Left colon (tissue), 2 donors: ENCODE results near the gene ISX. TPM values are rescaled to one million over a fixed set of nuclear protein-coding genes. Genes with fewer than 3 reads are reported as not detected.
A peak's percentile ranks its signal among the peaks of the same experiment; 100 is the strongest.

Experiments used
- ATAC-seq: fragments of 200-7000 bp; cut with Tn5 transposase; one replicate; pipeline ENCODE4 v1.9.1; 2020; ENCODE audit warnings: mild to moderate bottlenecking, moderate library complexity
- DNase-seq, 2 donors: peaks; one replicate each; pipeline ENCODE4 v3.0.0-alpha.2; 2020
- intact Hi-C, 2 donors: fragments of 100-400 bp; cut with DNase I in 1 of 2; cut with micrococcal nuclease in 1 of 2; formaldehyde crosslinking; loops; one replicate each; pipeline versions ENCODE4 v1.11.2 to v1.14.0; 2022; cut with DNase I, micrococcal nuclease
- total RNA-seq, 2 donors: library from RNA; stranded (reverse); fragmentation: NEBNext Ultra II Directional; extraction: Animal tissue kit (Norgen Biotek cat#: 25700); gene quantifications; one replicate each; pipeline ENCODE4 v1.2.1, GENCODE V29; 2021
- donor health status: DM: no; HTN: no; CAD: no.
- donor health status: DM: yes; HTN: yes; CAD: no.

Gene ISX
- total RNA-seq, 2 donors from 2014 or later: 71.5 to 91.1 TPM

- ATAC-seq (no peak), DNase-seq (no peak)
- intact Hi-C loops: no loop called here
These were observed 26.4 kb downstream of the ISX start for GRCh38 chr22:35092406-35092805.

- no peak for DNase-seq
- no peak for ATAC-seq
- intact Hi-C loops: no loop called here
These were observed 33.0 kb downstream of the ISX start for GRCh38 chr22:35098921-35099320.

DNA sequence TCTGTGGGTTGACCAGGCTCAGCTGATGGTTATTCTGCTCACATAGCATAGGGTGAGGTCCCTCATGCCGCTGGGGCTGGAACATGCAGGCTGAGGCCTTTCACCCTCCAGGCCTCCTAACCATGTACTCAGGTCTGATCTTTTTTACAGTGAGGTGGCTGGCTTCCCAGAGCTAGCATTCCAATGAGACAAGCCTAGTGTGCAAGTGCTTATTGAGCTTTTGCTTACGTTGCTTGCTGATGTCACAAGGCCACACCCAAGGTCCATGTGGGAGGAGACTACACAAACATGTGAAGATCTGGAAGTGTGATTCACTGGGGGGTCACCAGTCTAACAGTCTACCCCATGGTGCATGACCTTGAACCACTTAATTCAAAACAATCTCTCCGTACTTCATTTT lies 33.9 kb downstream of the ISX start:
- DNase-seq: no peak

GRCh38 chr22:35102663-35103062 lies 36.7 kb downstream of the ISX start:
- ATAC-seq (peak; percentile 78), DNase-seq (peak; percentile 68 to 80)
- intact Hi-C loops: no loop called here

More for the DNA sequence above, 33.9 kb downstream of the ISX start:
- ATAC-seq: no peak
- intact Hi-C loops: no loop called here

DNA sequence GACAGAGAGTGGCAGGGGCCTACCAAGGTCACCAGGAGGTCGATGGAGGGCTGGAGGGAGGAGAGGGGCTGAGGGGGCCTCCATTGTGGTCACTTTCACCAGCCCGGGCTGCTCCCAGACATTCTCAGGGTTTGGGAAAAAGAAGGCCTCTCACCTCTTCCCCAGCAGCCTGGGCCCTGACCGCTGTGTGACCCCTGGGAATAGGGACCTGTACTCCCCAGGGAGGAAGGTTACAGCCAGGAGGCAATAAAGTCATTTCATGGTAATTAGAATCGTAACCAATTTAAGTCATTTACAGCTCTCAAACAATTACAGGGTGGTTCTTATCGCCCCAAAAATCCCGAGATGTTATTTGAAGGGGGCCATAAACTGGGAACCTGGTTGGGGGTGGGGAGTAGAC lies 37.8 kb downstream of the ISX start:
- ATAC-seq (peak; percentile 77), DNase-seq (peak; percentile 51 to 59)
- intact Hi-C loops: no loop called here

DNA sequence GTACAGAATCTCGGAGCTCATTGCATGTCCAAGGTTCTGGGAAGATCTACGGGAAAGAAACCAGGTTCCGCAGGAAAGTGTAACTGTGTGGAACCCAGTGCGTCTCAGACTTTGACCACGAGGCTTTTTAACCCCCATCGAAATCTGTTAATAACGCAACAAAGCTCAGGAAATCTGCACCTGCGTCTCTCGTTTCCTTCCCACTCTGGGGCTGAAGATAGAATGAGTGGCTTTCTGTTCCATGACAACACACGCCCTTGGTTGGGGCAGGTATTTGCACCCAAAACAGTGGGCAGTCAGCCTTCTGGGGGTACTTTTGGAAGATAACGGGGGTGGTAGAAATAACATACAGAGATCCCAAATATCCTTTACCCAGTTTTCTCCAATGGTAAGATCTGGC lies 38.5 kb downstream of the ISX start:
- intact Hi-C loops: no loop called here
- ATAC-seq (no peak), DNase-seq (no peak)

- DNase-seq: no peak
- ATAC-seq: peak; percentile 63
- intact Hi-C loops: no loop called here
These were observed 43.7 kb downstream of the ISX start for GRCh38 chr22:35109616-35110015.

GRCh38 chr22:35111244-35111643 lies 45.3 kb downstream of the ISX start:
- ATAC-seq: peak; percentile 53
- no peak for DNase-seq
- intact Hi-C loops: no loop called here

GRCh38 chr22:35113341-35113740 lies 47.4 kb downstream of the ISX start:
- no peak for DNase-seq
- no peak for ATAC-seq
- intact Hi-C loops: no loop called here

- intact Hi-C loops: no loop called here
- ATAC-seq (no peak), DNase-seq (no peak)
These were observed 48.4 kb downstream of the ISX start for GRCh38 chr22:35114131-35114980.

DNA sequence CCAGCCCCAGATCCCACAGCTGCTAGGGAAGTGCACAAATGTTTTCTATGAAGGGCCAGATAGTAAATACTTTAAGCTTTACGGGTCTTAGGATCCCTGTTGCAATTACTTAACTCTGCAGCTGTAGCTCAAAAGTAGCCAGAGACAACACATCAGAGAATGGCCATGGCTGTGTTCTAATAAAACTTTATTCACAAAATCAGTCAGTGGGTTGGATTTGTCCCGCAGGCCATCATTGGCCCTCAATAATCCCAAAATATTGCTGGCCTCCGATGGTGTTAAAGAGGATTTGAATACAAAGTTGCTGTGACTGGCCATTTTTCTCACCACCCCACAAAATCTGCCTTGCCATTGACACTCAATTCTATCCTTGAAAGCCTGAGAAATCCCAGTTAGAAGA lies 49.6 kb downstream of the ISX start:
- intact Hi-C loops: no loop called here
- ATAC-seq (no peak), DNase-seq (no peak)

DNA sequence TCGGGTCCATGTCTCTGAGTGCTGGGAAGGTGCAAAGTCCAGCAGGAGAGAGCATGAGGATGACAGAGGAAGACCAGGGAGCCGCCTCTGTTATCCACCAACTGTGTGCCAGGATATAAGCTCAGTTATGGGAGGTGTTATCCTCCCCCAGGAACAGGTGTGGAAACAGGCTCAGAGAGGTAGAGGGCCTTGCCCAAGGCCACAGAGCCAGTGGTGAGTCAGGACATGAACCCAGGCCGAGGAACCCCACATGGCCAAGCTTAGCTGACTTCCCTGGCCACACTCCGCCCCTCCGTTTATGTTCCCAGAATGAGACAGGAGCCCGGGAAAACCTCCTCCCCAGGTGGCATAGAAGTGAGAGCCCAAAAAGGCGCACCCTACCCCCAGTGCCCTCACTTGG lies 50.3 kb downstream of the ISX start:
- ATAC-seq: peak; percentile 50
- DNase-seq: peak in 1 of 2 donors; percentile 58
- intact Hi-C loops: no loop called here

GRCh38 chr22:35116817-35117216 lies 50.9 kb downstream of the ISX start:
- peak; percentile 86 for ATAC-seq
- intact Hi-C loops: no loop called here
- DNase-seq: peak; percentile 53 to 65

GRCh38 chr22:35119494-35119893 lies 53.5 kb downstream of the ISX start:
- peak; percentile 45 for ATAC-seq
- intact Hi-C loops: no loop called here
- DNase-seq: no peak

- no peak for DNase-seq
- intact Hi-C loops: no loop called here
- ATAC-seq: no peak
These were observed 58.8 kb downstream of the ISX start for GRCh38 chr22:35124691-35125219.

GRCh38 chr22:35126993-35127392 lies 61.0 kb downstream of the ISX start:
- ATAC-seq (no peak), DNase-seq (no peak)
- intact Hi-C loops: no loop called here

DNA sequence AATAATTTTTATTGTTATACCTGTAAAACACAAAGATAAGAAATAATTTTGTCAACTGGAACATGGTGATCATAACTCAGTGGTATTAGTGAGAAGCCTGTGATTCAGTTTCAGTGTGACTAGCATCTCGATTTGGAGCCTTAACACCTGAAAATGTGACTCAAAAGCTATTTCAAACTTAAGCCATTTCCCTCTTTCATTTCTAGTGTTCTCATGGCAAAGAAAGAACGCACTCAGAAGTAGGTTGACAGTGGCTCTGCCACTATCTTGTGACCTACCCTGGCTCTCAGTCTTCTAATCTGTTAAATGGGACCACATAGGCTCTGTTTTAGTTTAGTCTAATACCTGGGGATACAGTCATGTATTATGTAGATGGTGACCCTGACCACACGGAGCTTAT lies 62.7 kb downstream of the ISX start:
- no peak for ATAC-seq

DNA sequence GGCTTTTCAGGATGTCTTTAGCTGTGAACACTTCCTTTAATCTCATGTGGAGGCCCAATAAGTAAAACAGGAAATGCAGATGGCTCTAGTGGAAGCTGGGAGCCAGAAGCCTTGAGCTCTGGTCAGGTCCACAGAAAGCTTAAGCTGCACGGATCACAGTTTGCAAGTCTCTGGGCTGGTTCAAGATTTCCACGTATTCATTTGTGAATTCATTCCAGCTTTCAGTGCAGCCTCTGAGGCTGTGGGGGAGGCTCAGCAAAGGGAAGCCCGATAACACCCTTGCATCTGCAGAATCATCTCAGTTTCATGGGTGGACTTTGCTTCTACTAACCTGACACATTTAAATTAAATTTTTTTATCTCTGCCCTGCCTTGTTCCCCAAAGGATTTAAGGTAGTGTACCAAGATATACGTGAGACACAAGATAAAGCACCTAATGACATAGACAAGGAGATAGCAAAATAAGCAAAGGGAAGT lies 65.6 kb downstream of the ISX start:
- no peak for DNase-seq
- intact Hi-C loops: no loop called here
- ATAC-seq: no peak

More for the DNA sequence above, 62.7 kb downstream of the ISX start:
- DNase-seq: no peak
- intact Hi-C loops: no loop called here

GRCh38 chr22:35132568-35132967 lies 66.6 kb downstream of the ISX start:
- DNase-seq: no peak
- intact Hi-C loops: no loop called here
- ATAC-seq: no peak

- ATAC-seq (peak; percentile 56), DNase-seq (peak; percentile 34 to 48)
- intact Hi-C loops: no loop called here
These were observed 67.9 kb downstream of the ISX start for GRCh38 chr22:35133702-35134380.
